H1 (cell line): ENCODE measurements around the gene YBX1. TPM values are rescaled to one million over a fixed set of nuclear protein-coding genes. Genes with fewer than 3 reads are reported as not detected.

Source experiments
- CTCF ChIA-PET: fragments of 300-600 bp; sonication (Branson Sonifier 250); formaldehyde crosslinking; loops from one replicate; lab custom pipeline; 2021; ENCODE audit not compliant: partially characterized antibody; lab: Charles Lee
- POLR2A ChIA-PET: fragments of 300-600 bp; sonication (Branson Sonifier 250); formaldehyde crosslinking; loops from one replicate; lab custom pipeline; 2021; ENCODE audit warnings: inconsistent platforms; ENCODE audit not compliant: partially characterized antibody; lab: Charles Lee
- DNase-seq, 2 experiments: peaks; one replicate each; pipeline versions ENCODE4 v3.0.0 to v3.0.0-alpha.2; 2010 to 2022; ENCODE audit warnings: low spot score in 2 of 2, low read depth in 1 of 2, mixed read lengths in 1 of 2
- FAIRE-seq: peaks from 2 replicates; lab custom pipeline; 2011; peaks lifted over from hg19 to GRCh38; lab: Jason Lieb, UNC
- H2AFZ ChIP-seq: 2 replicates; pipeline ENCODE4 v1.8.1; 2012; ENCODE audit warnings: low read length, inconsistent platforms
- H2AK5ac ChIP-seq: 2 replicates; pipeline ENCODE4 v1.6.1; 2013; ENCODE audit warnings: low read depth, low read length
- H2BK120ac ChIP-seq: replicated peaks from 2 replicates; pipeline ENCODE3; 2013; ENCODE audit warnings: low read depth, low read length, inconsistent platforms
- H2BK12ac ChIP-seq: 2 replicates; pipeline ENCODE4 v1.6.1; 2013; ENCODE audit warnings: low read depth, low read length
- H2BK15ac ChIP-seq: 2 replicates; pipeline ENCODE4 v1.6.1; 2013; ENCODE audit warnings: low read length
- H2BK20ac ChIP-seq: 2 replicates; pipeline ENCODE4 v1.6.1; 2013; ENCODE audit warnings: low read length
- H2BK5ac ChIP-seq: 2 replicates; pipeline ENCODE4 v1.6.1; 2013; ENCODE audit warnings: low read depth, low read length
- H3K14ac ChIP-seq: 2 replicates; pipeline ENCODE4 v1.6.1; 2013; ENCODE audit warnings: inconsistent platforms; ENCODE audit not compliant: insufficient read length
- H3K18ac ChIP-seq: 2 replicates; pipeline ENCODE4 v1.6.1; 2013; ENCODE audit warnings: low read length; ENCODE audit errors: extremely low read depth
- H3K23ac ChIP-seq: 2 replicates; pipeline ENCODE4 v1.6.1; 2013; ENCODE audit warnings: inconsistent platforms; ENCODE audit not compliant: insufficient read length
- H3K23me2 ChIP-seq: 2 replicates; pipeline ENCODE4 v1.6.1; 2013; ENCODE audit warnings: low read depth, low read length
- H3K27ac ChIP-seq: 2 replicates; pipeline ENCODE4 v1.6.1; 2011; ENCODE audit warnings: low read depth, low read length, inconsistent platforms
- H3K27me3 ChIP-seq, 4 experiments: replicated peaks in 1 of 4; 1 replicate in 1 of 4; 2 replicates in 3 of 4; pipeline versions ENCODE4 v1.6.1 to v1.8.1; 2011 to 2013; ENCODE audit warnings: low read length in 3 of 4, mild to moderate bottlenecking in 3 of 4, inconsistent platforms in 2 of 4, mixed read lengths in 2 of 4, moderate library complexity in 1 of 4; ENCODE audit not compliant: control insufficient read depth in 3 of 4, insufficient read depth in 3 of 4; ENCODE audit errors: extremely low read depth in 1 of 4
- H3K36me3 ChIP-seq, 4 experiments: 2 replicates each; pipeline versions ENCODE4 v1.6.1 to v1.8.1; 2011 to 2013; ENCODE audit warnings: mild to moderate bottlenecking in 4 of 4, low read length in 3 of 4, moderate library complexity in 2 of 4, control low read depth in 1 of 4, inconsistent platforms in 1 of 4; ENCODE audit not compliant: insufficient read depth in 4 of 4, control insufficient read depth in 2 of 4
- H3K4ac ChIP-seq: replicated peaks from 2 replicates; pipeline ENCODE3; 2013; ENCODE audit warnings: low read length, low read depth, mixed read lengths, inconsistent platforms; ENCODE audit not compliant: insufficient read length
- H3K4me1 ChIP-seq, 4 experiments: replicated peaks in 1 of 4; 1 replicate in 1 of 4; 2 replicates in 3 of 4; pipeline versions ENCODE4 v1.6.1 to v1.8.1; 2011 to 2013; ENCODE audit warnings: low read length in 3 of 4, inconsistent platforms in 2 of 4, mixed read lengths in 1 of 4; ENCODE audit not compliant: insufficient read depth in 4 of 4, control insufficient read depth in 3 of 4
- H3K4me2 ChIP-seq, 2 experiments: 2 replicates each; pipeline versions ENCODE4 v1.6.1 to v1.8.1; 2011 to 2013; ENCODE audit warnings: low read depth in 2 of 2, low read length in 2 of 2, control low read depth in 1 of 2, inconsistent platforms in 1 of 2, mild to moderate bottlenecking in 1 of 2; ENCODE audit not compliant: insufficient read depth in 1 of 2
- H3K4me3 ChIP-seq, 4 experiments: fragments of 200-600, 300-600 bp in 1 of 4; sonication (generic), shearing (Covaris generic), sonication (Bioruptor Twin) in 1 of 4; 2 replicates each; pipeline versions ENCODE4 v1.5.1 to v1.8.1; 2011 to 2016; ENCODE audit warnings: low read length in 4 of 4, low read depth in 3 of 4, control low read depth in 2 of 4, inconsistent platforms in 2 of 4, mild to moderate bottlenecking in 2 of 4, mixed read lengths in 1 of 4, moderate library complexity in 1 of 4; ENCODE audit not compliant: insufficient read depth in 2 of 4; ENCODE audit errors: extremely low read depth in 1 of 4
- H3K56ac ChIP-seq: replicated peaks from 2 replicates; pipeline ENCODE3; 2013; ENCODE audit warnings: low read depth, mild to moderate bottlenecking, mixed read lengths, low read length, inconsistent platforms; ENCODE audit not compliant: insufficient read length
- H3K79me1 ChIP-seq: 2 replicates; pipeline ENCODE4 v1.6.1; 2013; ENCODE audit warnings: low read depth, low read length, control low read depth
- H3K79me2 ChIP-seq, 2 experiments: 2 replicates each; pipeline versions ENCODE4 v1.6.1 to v1.8.1; 2012 to 2013; ENCODE audit warnings: low read length in 2 of 2, mild to moderate bottlenecking in 2 of 2, inconsistent platforms in 1 of 2; ENCODE audit not compliant: insufficient read depth in 2 of 2, control insufficient read depth in 1 of 2
- H3K9ac ChIP-seq, 4 experiments: replicated peaks in 1 of 4; 1 replicate in 1 of 4; 2 replicates in 3 of 4; pipeline versions ENCODE4 v1.6.1 to v1.8.1; 2011 to 2013; ENCODE audit warnings: low read depth in 3 of 4, low read length in 3 of 4, control low read depth in 2 of 4, mild to moderate bottlenecking in 2 of 4, moderate library complexity in 2 of 4, inconsistent platforms in 1 of 4; ENCODE audit errors: extremely low read depth in 1 of 4
- H3K9me3 ChIP-seq, 2 experiments: 2 replicates each; pipeline versions ENCODE4 v1.6.1 to v1.8.1; 2012 to 2013; ENCODE audit warnings: mild to moderate bottlenecking in 2 of 2, moderate library complexity in 2 of 2, control low read depth in 1 of 2, inconsistent platforms in 1 of 2, low read depth in 1 of 2, low read length in 1 of 2, mixed read lengths in 1 of 2; ENCODE audit not compliant: insufficient read depth in 2 of 2
- H4K20me1 ChIP-seq, 2 experiments: replicated peaks in 1 of 2; 2 replicates each; pipeline versions ENCODE3 to v1.8.1; 2011 to 2013; ENCODE audit warnings: inconsistent platforms in 2 of 2, low read length in 2 of 2, mild to moderate bottlenecking in 1 of 2; ENCODE audit not compliant: insufficient read depth in 2 of 2, control insufficient read depth in 1 of 2
- H4K5ac ChIP-seq: 2 replicates; pipeline ENCODE4 v1.6.1; 2013; ENCODE audit warnings: low read length, low read depth, mixed read lengths, inconsistent platforms; ENCODE audit not compliant: insufficient read length
- H4K8ac ChIP-seq: 2 replicates; pipeline ENCODE4 v1.8.0; 2013; ENCODE audit warnings: mild to moderate bottlenecking, moderate library complexity, low read length, inconsistent platforms; ENCODE audit not compliant: insufficient read depth; ENCODE audit errors: extremely low read depth
- H4K91ac ChIP-seq: replicated peaks from 2 replicates; pipeline ENCODE3; 2013; ENCODE audit warnings: low read length, mixed read lengths, inconsistent platforms; ENCODE audit not compliant: insufficient read length
- BCL11A ChIP-seq, 2 experiments: IDR thresholded peaks; one replicate each; pipeline ENCODE4 v1.6.1; 2011; ENCODE audit warnings: low read depth in 2 of 2, low read length in 2 of 2, mild to moderate bottlenecking in 2 of 2
- CHD1 ChIP-seq: IDR thresholded peaks from 2 replicates; pipeline ENCODE4 v1.6.1; 2012; ENCODE audit warnings: low read depth, low read length, improper control_type of control experiment
- KDM1A ChIP-seq: fragments of 200-600, 300-600 bp; sonication (generic); IDR thresholded peaks from 2 replicates; pipeline ENCODE4 v1.7.1; 2016; ENCODE audit warnings: mild to moderate bottlenecking, low read length, borderline replicate concordance
- KDM4A ChIP-seq: IDR thresholded peaks from one replicate; pipeline ENCODE4 v1.7.1; 2012; ENCODE audit warnings: low read depth, mild to moderate bottlenecking, moderate library complexity, low read length, inconsistent platforms; ENCODE audit not compliant: severe bottlenecking
- POU5F1 ChIP-seq: IDR thresholded peaks from 2 replicates; pipeline ENCODE4 v1.6.1; 2011; ENCODE audit warnings: low read depth, mild to moderate bottlenecking, low read length, moderate library complexity
- SRF ChIP-seq: IDR thresholded peaks from 2 replicates; pipeline ENCODE4 v1.6.1; 2011; ENCODE audit warnings: mild to moderate bottlenecking, low read depth, low read length, moderate library complexity
- TEAD4 ChIP-seq: IDR thresholded peaks from 2 replicates; pipeline ENCODE4 v1.6.1; 2012; ENCODE audit warnings: low read depth, low read length, inconsistent platforms, mixed read lengths
- WGBS, 2 experiments: shearing (Covaris generic) in 1 of 2; methylation state at CpG; one replicate each; pipeline versions ENCODE4 v1.1.6 to v1.1.7; 2013 to 2015; ENCODE audit warnings: low lambda C conversion rate in 2 of 2, mixed read lengths in 2 of 2, inconsistent platforms in 1 of 2, low coverage in 1 of 2, missing lambda C conversion rate in 1 of 2; ENCODE audit not compliant: insufficient replicate concordance in 2 of 2, insufficient coverage in 1 of 2, insufficient read length in 1 of 2; ENCODE audit errors: extremely low coverage in 1 of 2, missing lambda C conversion rate in 1 of 2; 5-methylcytosine and 5-hydroxymethylcytosine counted together
- polyA plus RNA-seq, 7 experiments: library from polyadenylated mRNA; depleted of rRNA in 3 of 7; stranded (reverse) in 5 of 7; unstranded in 2 of 7; fragments of >200 nt in 5 of 7; fragments of 200-250 nt in 2 of 7; gene quantifications; 1 replicate in 5 of 7; 2 replicates in 1 of 7; 4 replicates in 1 of 7; pipeline versions ENCODE4 v1.2.1 to v1.2.3, GENCODE V29; 2011 to 2013; ENCODE audit warnings: missing spikeins in 2 of 7, mixed read lengths in 2 of 7
- total RNA-seq: library from RNA; stranded (reverse); fragmentation: NEBNext Ultra II Directional; extraction: Animal tissue kit (Norgen Biotek cat#: 25700); gene quantifications from 2 replicates; pipeline ENCODE4 v1.2.1, GENCODE V29; 2021
- TF ChIP-seq, protein P1 (sequence below): IDR thresholded peaks from 2 replicates; pipeline ENCODE4 v1.6.1; 2012; ENCODE audit warnings: inconsistent platforms

Gene YBX1
- total and polyA plus RNA-seq, 2 of the 8 experiments (the other 6 are each of a cell fraction or from before 2014, with no cell fraction given) = 438 to 1,219 TPM

DNA sequence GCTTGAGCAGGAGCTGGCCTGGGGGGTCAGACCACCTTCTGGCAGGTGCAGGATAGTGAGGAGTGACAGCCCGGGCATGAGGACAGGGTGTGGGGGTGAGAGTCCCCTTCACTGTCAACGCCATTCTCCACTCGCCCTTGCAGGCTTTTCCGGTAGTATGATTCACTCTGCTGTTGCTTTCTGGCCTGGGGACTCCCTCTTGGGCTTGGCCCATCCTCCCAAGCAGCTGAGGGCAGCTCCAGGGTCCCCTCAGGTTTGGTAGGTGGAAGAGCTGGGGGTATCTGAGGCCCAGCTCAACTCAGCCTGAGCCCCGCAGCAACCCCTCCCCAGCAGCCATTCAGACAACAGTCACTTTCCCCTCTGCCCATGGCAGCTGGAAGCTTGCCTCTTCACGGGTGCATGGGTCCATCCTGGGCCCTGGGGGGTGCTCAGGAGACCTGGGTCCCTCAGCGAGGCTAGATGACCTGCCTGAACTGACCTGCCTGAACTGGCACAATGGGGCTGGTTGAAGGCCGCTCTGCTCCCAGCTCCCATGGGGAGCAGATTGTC is 56.5 kb downstream of the YBX1 start:
- peak overlapping the region; percentile 78; the same call in 1 of the 2 replicates for H2BK5ac ChIP-seq
- H3K18ac ChIP-seq = no peak overlapping the region
- no peaks in the 10 kb centered on the region for H3K36me3 ChIP-seq
- no peak overlapping the region for H2BK20ac ChIP-seq
- H3K23me2 ChIP-seq = peaks cover 5% of the 10 kb centered on the region; the same call in 1 of the 2 replicates
- POLR2A ChIA-PET = interaction anchor here (0.5 to 2.2 kb wide), 2 partner anchors 57 to 80 kb away, joined by 3 to 7 read pairs; partner anchors contain the start of gene YBX1
- FAIRE-seq (no peak), DNase-seq (no peak)
- H3K4ac ChIP-seq = no peak overlapping the region
- no peaks in the 10 kb centered on the region for H3K79me2 ChIP-seq
- no peak overlapping the region for H3K9ac ChIP-seq
- no peak overlapping the region for H4K8ac ChIP-seq
- 90% methylated on average over 8 of the region's 8 CpGs; no CpG with 5 or more reads in 1 of the 2 experiments for WGBS, 2 experiments
- H3K4me1 ChIP-seq = peaks cover 0 to 40% (median 28%) of the 10 kb centered on the region in 4 experiments; a peak in 6 of 7 replicates
- H3K27ac ChIP-seq = no peak overlapping the region
- H2BK12ac ChIP-seq = 0 out of 2 replicates have a peak overlapping the region, but pooled peaks have one; percentile 60
- H3K27me3 ChIP-seq = no peaks in the 10 kb centered on the region
- H3K79me1 ChIP-seq = peaks cover 3% of the 10 kb centered on the region; the same call in 1 of the 2 replicates
- no peak overlapping the region for H3K56ac ChIP-seq
- no peak overlapping the region for H4K5ac ChIP-seq
- no peak overlapping the region for H2BK120ac ChIP-seq
- no peak for TF ChIP-seq POU5F1
- TF ChIP-seq, protein P1, sequence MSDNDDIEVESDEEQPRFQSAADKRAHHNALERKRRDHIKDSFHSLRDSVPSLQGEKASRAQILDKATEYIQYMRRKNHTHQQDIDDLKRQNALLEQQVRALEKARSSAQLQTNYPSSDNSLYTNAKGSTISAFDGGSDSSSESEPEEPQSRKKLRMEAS = no peak
- TF ChIP-seq TEAD4 = no peak
- TF ChIP-seq BCL11A (IDR thresholded peaks at IDR 0.05; ENCODE audit: low read depth in 2 of 2, low read length in 2 of 2) = no peak
- no peak for TF ChIP-seq KDM1A
- no peak for TF ChIP-seq SRF
- TF ChIP-seq CHD1 = no peak
- TF ChIP-seq KDM4A = no peak
- peak overlapping the region in 1 of 2 experiments; percentile 77; a peak in 1 of 4 replicates for H3K4me2 ChIP-seq
- peak overlapping the region; percentile 16 for H4K91ac ChIP-seq
- CTCF ChIA-PET = interaction anchor here (0.6 to 1.2 kb wide), 5 partner anchors 9 to 48 kb away, joined by 3 read pairs; no protein-coding TSS in a partner anchor
- H3K4me3 ChIP-seq = no peak overlapping the region
- H3K14ac ChIP-seq = no peak overlapping the region
- H2AFZ ChIP-seq = no peak overlapping the region
- no peaks in the 10 kb centered on the region for H3K9me3 ChIP-seq
- H2AK5ac ChIP-seq = no peak overlapping the region
- H4K20me1 ChIP-seq = peaks cover 0 to 4% of the 10 kb centered on the region in 2 experiments
- H3K23ac ChIP-seq = no peak overlapping the region
- H2BK15ac ChIP-seq = no peak overlapping the region
